ENCODE results near the gene SPAG8. TPM values are rescaled to one million over a fixed set of nuclear protein-coding genes. Genes with fewer than 3 reads are reported as not detected.

Gene SPAG8
- total and polyA plus RNA-seq, 2 experiments from 2014 or later, result 0.97 to 1.2 TPM

GRCh38 chr9:35858458-35858857, 46.4 kb upstream of the SPAG8 start:
- Histone ChIP-seq H3K79me2 (ENCODE audit: insufficient read depth) (no peaks in the 10 kb centered on the region), H3F3A (ENCODE audit: insufficient read depth) (no peaks in the 10 kb centered on the region), H3K4me3 (no peak overlapping the region), H3K27ac (no peak overlapping the region), H3K9ac (no peak overlapping the region), H3K4me2 (ENCODE audit: unreplicated experiment) (no peak overlapping the region), H3K27me3 (replicated peaks; ENCODE audit: insufficient read depth) (peaks cover 15% of the 10 kb centered on the region), H4K20me1 (ENCODE audit: insufficient read depth) (no peaks in the 10 kb centered on the region), H2AFZ (no peak overlapping the region), H3K36me3 (ENCODE audit: low read depth) (no peaks in the 10 kb centered on the region), H3K4me1 (ENCODE audit: insufficient read depth) (no peaks in the 10 kb centered on the region), H3K9me3 (ENCODE audit: low read depth) (no peaks in the 10 kb centered on the region), H3K9me2 (ENCODE audit: insufficient read depth) (no peaks in the 10 kb centered on the region)
- in situ Hi-C loops (cut with MboI), result no loop called here
- no peak for TF ChIP-seq EZH2 (IDR thresholded peaks at IDR 0.05; ENCODE audit: insufficient read depth, poor library complexity, severe bottlenecking)
- no peak for TF ChIP-seq EZH2phosphoT487 (IDR thresholded peaks at IDR 0.05; ENCODE audit: insufficient read depth, low read depth)
- 45 to 52% methylated on average over 5 of the region's 5 CpGs for WGBS, 2 experiments (ENCODE audit: low coverage in 1 of 2, low lambda C conversion rate in 2 of 2, missing lambda C conversion rate in 2 of 2)
- DNase-seq, result no peak

GRCh38 chr9:35856882-35857281, 44.8 kb upstream of the SPAG8 start:
- no peaks in the 10 kb centered on the region for H4K20me1 ChIP-seq (ENCODE audit: insufficient read depth)
- no peak overlapping the region for H3K27ac ChIP-seq
- no peak overlapping the region for H3K4me3 ChIP-seq
- peaks cover 7% of the 10 kb centered on the region; the same call in 1 of the 2 replicates for H3K27me3 ChIP-seq (replicated peaks; ENCODE audit: insufficient read depth)
- TF ChIP-seq EZH2phosphoT487 (IDR thresholded peaks at IDR 0.05; ENCODE audit: insufficient read depth, low read depth), result no peak
- no peak for TF ChIP-seq EZH2 (IDR thresholded peaks at IDR 0.05; ENCODE audit: insufficient read depth, poor library complexity, severe bottlenecking)
- no peak for DNase-seq
- H3K4me1 ChIP-seq (ENCODE audit: insufficient read depth), result no peaks in the 10 kb centered on the region
- H3K9me2 ChIP-seq (ENCODE audit: insufficient read depth), result no peaks in the 10 kb centered on the region
- no peak overlapping the region for H3K9ac ChIP-seq
- no peaks in the 10 kb centered on the region for H3K9me3 ChIP-seq (ENCODE audit: low read depth)
- H2AFZ ChIP-seq, result no peak overlapping the region
- no peaks in the 10 kb centered on the region for H3F3A ChIP-seq (ENCODE audit: insufficient read depth)
- H3K36me3 ChIP-seq (ENCODE audit: low read depth), result no peaks in the 10 kb centered on the region
- 70 to 73% methylated on average over 5 of the region's 5 CpGs for WGBS, 2 experiments (ENCODE audit: low coverage in 1 of 2, low lambda C conversion rate in 2 of 2, missing lambda C conversion rate in 2 of 2)
- in situ Hi-C loops (cut with MboI), result no loop called here
- H3K79me2 ChIP-seq (ENCODE audit: insufficient read depth), result no peaks in the 10 kb centered on the region
- no peak overlapping the region for H3K4me2 ChIP-seq (ENCODE audit: unreplicated experiment)

DNA sequence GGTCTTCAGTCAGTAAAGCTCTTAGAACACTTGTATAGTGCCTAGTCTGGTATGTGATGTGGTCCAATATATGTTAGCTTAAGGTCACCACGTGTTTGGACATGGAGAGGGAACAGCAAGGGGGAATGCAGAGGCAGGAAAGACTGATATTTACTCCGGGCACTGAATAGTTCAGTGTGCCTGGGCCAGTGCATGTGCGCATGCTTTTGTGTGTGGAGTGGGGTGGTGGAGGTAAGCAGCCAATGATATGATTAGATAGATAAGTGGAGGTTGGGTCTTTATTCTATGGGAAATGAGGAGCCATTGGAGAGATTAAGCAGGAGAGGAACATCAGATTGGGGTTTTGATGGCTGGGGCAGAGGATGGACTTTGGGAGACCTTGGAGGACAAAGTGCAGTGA, 44.1 kb upstream of the SPAG8 start:
- Histone ChIP-seq H3K9me3 (ENCODE audit: low read depth) (no peaks in the 10 kb centered on the region), H3K4me1 (ENCODE audit: insufficient read depth) (no peaks in the 10 kb centered on the region), H2AFZ (no peak overlapping the region), H3K9me2 (ENCODE audit: insufficient read depth) (no peaks in the 10 kb centered on the region), H3K4me2 (ENCODE audit: unreplicated experiment) (no peak overlapping the region), H3K4me3 (no peak overlapping the region), H3K27ac (no peak overlapping the region), H3K27me3 (replicated peaks; ENCODE audit: insufficient read depth) (peaks cover under 1% of the 10 kb centered on the region; the same call in 1 of the 2 replicates), H3K36me3 (ENCODE audit: low read depth) (no peaks in the 10 kb centered on the region), H4K20me1 (ENCODE audit: insufficient read depth) (no peaks in the 10 kb centered on the region), H3K9ac (no peak overlapping the region), H3F3A (ENCODE audit: insufficient read depth) (no peaks in the 10 kb centered on the region), H3K79me2 (ENCODE audit: insufficient read depth) (no peaks in the 10 kb centered on the region)
- TF ChIP-seq EZH2 (IDR thresholded peaks at IDR 0.05; ENCODE audit: insufficient read depth, poor library complexity, severe bottlenecking) (no peak), EZH2phosphoT487 (IDR thresholded peaks at IDR 0.05; ENCODE audit: insufficient read depth, low read depth) (no peak)
- 67 to 69% methylated on average over 3 of the region's 3 CpGs for WGBS, 2 experiments (ENCODE audit: low coverage in 1 of 2, low lambda C conversion rate in 2 of 2, missing lambda C conversion rate in 2 of 2)
- no peak for DNase-seq
- in situ Hi-C loops (cut with MboI), result no loop called here

DNA sequence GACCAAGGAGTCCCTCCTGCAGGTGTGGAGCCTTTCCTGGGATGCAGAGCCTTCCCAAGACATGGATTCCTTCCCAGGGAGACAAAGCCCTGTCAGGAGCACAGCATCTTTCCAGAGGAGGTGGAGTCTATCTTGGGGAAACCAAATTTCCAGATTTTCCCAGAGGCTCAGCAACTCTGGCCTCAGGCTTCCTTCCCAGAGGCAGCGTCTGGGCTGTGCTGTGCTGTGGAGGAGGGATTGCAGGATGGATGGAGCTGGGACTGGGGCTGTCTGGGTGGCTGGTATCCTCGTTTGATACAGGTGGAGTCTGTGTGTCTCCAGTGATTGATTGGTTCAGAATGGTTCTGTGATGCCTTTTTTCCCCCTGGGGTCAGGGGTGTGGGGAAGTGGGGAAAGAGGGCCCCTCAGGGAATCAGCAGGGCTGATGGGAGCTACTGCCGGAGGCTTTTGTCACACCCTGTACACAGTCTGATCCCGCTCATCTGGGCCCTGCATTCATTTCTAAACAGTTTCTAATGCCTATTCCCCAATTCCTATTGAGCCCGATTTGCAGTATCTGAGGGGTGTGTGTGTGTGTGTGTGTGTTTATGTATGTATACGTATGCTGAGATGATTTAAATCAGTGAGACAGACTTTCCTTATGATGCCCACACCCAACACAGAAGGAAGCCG, 42.2 kb upstream of the SPAG8 start:
- no peak overlapping the region for H3K27ac ChIP-seq
- H3K4me3 ChIP-seq, result no peak overlapping the region
- 75 to 80% methylated on average over 7 of the region's 7 CpGs for WGBS, 2 experiments (ENCODE audit: low coverage in 1 of 2, low lambda C conversion rate in 2 of 2, missing lambda C conversion rate in 2 of 2)
- no peaks in the 10 kb centered on the region for H3K79me2 ChIP-seq (ENCODE audit: insufficient read depth)
- no peaks in the 10 kb centered on the region; the same call in 1 of the 2 replicates for H3K36me3 ChIP-seq (ENCODE audit: low read depth)
- no peak for DNase-seq
- no peak overlapping the region for H3K9ac ChIP-seq
- in situ Hi-C loops (cut with MboI), result no loop called here
- no peaks in the 10 kb centered on the region for H3K9me3 ChIP-seq (ENCODE audit: low read depth)
- H3K4me2 ChIP-seq (ENCODE audit: unreplicated experiment), result no peak overlapping the region
- TF ChIP-seq EZH2phosphoT487 (IDR thresholded peaks at IDR 0.05; ENCODE audit: insufficient read depth, low read depth) (no peak), EZH2 (IDR thresholded peaks at IDR 0.05; ENCODE audit: insufficient read depth, poor library complexity, severe bottlenecking) (no peak)
- no peaks in the 10 kb centered on the region for H4K20me1 ChIP-seq (ENCODE audit: insufficient read depth)
- no peaks in the 10 kb centered on the region for H3K4me1 ChIP-seq (ENCODE audit: insufficient read depth)
- peaks cover 5% of the 10 kb centered on the region for H3F3A ChIP-seq (ENCODE audit: insufficient read depth)
- H3K27me3 ChIP-seq (replicated peaks; ENCODE audit: insufficient read depth), result no peaks in the 10 kb centered on the region
- no peaks in the 10 kb centered on the region for H3K9me2 ChIP-seq (ENCODE audit: insufficient read depth)
- H2AFZ ChIP-seq, result no peak overlapping the region
